Measurements from ENCODE around the gene ZNHIT1. TPM values are rescaled to one million over a fixed set of nuclear protein-coding genes. Genes with fewer than 3 reads are reported as not detected.

ZNHIT1 gene
- polyA plus RNA-seq, 4 donors = 68.1 to 240 (median 163) TPM

DNA sequence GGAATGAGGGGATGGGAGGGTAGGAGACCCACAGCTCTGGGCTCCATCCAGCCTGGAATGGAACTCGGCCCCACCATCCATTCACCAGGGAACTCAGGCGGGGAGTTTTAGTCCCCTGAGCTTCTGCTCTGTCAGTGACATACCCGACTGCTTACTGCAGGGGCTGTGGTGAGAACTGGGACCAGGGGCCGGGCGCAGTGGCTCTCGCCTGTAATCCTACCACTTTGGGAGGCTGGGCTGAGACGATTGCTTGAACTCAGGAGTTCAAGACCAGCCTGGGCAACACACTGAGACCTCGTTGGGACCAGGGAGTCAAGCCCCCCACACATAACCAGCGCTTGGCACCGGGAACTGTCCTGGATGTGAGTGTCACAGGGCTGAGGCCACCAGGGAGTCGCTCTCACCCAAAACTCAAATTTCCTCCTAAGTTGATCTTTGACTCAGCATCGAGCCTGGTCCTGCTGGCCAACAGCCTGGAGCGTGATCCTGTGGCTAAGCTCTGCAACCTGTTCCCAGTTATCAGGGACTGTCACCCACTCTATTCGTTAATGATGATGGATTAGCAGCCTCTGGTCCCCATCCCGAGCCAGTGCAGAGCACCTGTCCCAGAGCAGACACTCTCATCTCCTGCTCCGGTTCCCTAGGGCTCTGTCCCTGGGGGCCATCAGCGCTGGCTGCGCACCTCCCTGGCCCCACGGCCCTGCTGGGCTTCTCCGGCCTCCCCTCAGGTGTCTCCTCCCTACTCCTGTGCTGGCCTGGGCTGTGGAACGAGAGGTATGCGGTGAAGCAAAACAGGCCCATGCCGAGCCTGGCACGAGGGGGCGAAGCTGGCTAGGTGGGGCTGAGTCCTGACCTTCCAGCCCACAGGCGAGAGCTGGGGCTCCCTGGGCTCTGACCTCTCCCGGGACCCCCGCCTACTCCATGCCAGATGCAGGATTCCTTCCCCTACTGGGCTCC is 20.5 kb downstream of the ZNHIT1 start:
- DNase-seq = peak; percentile 73 to 91
- 16 to 45% (median 40%) methylated on average over 23 to 28 of the region's 28 CpGs for WGBS, 3 donors
- Histone ChIP-seq H3K27ac (ENCODE audit: low read depth in 1 of 3, low read length in 2 of 3) (peak overlapping the region; percentile 97 to 99 (median 99)), H3K4me3 (ENCODE audit: low read depth in 1 of 3, low read length in 3 of 3) (peak overlapping the region in 2 of 3 donors; percentile 81 to 84), H3K4me1 (ENCODE audit: control insufficient read depth in 3 of 3, insufficient read depth in 2 of 3, low read depth in 1 of 3, low read length in 2 of 3) (peaks cover 0 to 65% (median 1%) of the 10 kb centered on the region in 3 donors), H3K9me3 (ENCODE audit: control insufficient read depth in 2 of 2, insufficient read depth in 1 of 2, low read depth in 1 of 2, low read length in 1 of 2) (no peaks in the 10 kb centered on the region), H3K36me3 (ENCODE audit: control insufficient read depth in 3 of 3, insufficient read depth in 2 of 3, low read depth in 1 of 3, low read length in 3 of 3) (peaks cover 0 to 76% (median 5%) of the 10 kb centered on the region in 3 donors), H3K27me3 (ENCODE audit: control insufficient read depth in 3 of 3, insufficient read depth in 3 of 3, low read length in 3 of 3) (no peaks in the 10 kb centered on the region)
- FAIRE-seq = no peak

DNA sequence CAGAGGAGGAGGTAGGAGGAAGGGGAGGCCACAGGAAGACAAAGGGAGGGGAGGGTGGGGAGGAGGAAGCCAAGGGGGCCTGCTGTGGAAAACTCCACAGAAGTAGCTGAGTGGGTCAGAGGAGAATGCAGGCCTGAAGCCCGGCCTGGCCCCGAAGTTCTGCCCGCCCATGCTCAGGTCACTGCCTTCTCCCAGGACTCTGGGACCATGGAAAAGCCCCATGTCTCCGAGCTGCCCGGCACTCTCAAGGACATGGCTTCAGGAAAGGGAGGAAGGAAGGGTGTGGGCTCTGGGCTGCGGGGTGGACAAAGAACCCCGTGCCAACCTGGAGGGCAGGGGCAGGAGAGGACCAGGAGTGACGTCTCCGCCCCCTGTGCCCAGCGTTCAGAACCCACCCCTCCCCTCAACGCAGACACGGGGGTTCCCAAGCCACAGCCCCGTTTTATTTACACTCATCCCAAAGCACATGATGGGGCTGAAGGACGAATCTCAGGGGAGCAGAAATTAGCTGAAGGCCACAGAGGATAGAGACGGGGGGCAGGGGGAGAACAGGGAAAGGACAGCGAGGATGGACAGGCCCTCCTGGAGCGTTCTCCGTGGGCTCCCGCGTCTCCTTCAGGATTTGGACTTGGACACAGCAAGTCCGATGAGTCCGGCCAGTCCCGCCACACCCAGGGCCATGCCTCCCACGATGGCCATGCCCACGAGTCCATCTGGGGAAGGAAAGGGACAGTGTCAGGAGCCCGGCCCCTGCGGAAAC is 21.4 kb downstream of the ZNHIT1 start:
- Histone ChIP-seq H3K27me3 (ENCODE audit: control insufficient read depth in 3 of 3, insufficient read depth in 3 of 3, low read length in 3 of 3) (no peaks in the 10 kb centered on the region), H3K36me3 (ENCODE audit: control insufficient read depth in 3 of 3, insufficient read depth in 2 of 3, low read depth in 1 of 3, low read length in 3 of 3) (peaks cover 0 to 72% (median 5%) of the 10 kb centered on the region in 3 donors), H3K4me1 (ENCODE audit: control insufficient read depth in 3 of 3, insufficient read depth in 2 of 3, low read depth in 1 of 3, low read length in 2 of 3) (peaks cover 0 to 62% (median 1%) of the 10 kb centered on the region in 3 donors), H3K4me3 (ENCODE audit: low read depth in 1 of 3, low read length in 3 of 3) (peak overlapping the region in 1 of 3 donors; percentile 84), H3K9me3 (ENCODE audit: control insufficient read depth in 2 of 2, insufficient read depth in 1 of 2, low read depth in 1 of 2, low read length in 1 of 2) (no peaks in the 10 kb centered on the region), H3K27ac (ENCODE audit: low read depth in 1 of 3, low read length in 2 of 3) (peak overlapping the region; percentile 97 to 99 (median 99))
- no peak for FAIRE-seq
- WGBS, 3 donors = 18 to 44% (median 36%) methylated on average over 27 of the region's 27 CpGs
- peak in 1 of 2 donors; percentile 61 for DNase-seq

DNA sequence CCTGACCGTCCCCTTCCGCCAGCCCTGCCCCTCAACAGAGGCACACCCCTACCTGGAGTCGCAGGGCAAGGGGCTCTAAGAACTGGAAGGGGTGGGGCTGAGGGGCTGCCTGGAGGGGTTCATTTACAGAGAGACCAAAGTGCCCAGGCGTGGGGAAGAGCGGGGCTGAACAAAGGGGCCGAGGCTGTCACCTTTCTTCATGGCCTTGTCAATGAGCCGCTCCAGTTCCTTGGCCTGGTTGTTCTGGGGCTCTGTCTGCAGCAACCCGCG is 21.9 kb downstream of the ZNHIT1 start:
- peak in 1 of 2 donors; percentile 78 for DNase-seq
- Histone ChIP-seq H3K4me3 (ENCODE audit: low read depth in 1 of 3, low read length in 3 of 3) (peak overlapping the region in 1 of 3 donors; percentile 84), H3K36me3 (ENCODE audit: control insufficient read depth in 3 of 3, insufficient read depth in 2 of 3, low read depth in 1 of 3, low read length in 3 of 3) (peaks cover 0 to 67% (median 5%) of the 10 kb centered on the region in 3 donors), H3K4me1 (ENCODE audit: control insufficient read depth in 3 of 3, insufficient read depth in 2 of 3, low read depth in 1 of 3, low read length in 2 of 3) (peaks cover 0 to 57% (median 1%) of the 10 kb centered on the region in 3 donors), H3K9me3 (ENCODE audit: control insufficient read depth in 2 of 2, insufficient read depth in 1 of 2, low read depth in 1 of 2, low read length in 1 of 2) (no peaks in the 10 kb centered on the region), H3K27ac (ENCODE audit: low read depth in 1 of 3, low read length in 2 of 3) (peak overlapping the region; percentile 97 to 99 (median 99)), H3K27me3 (ENCODE audit: control insufficient read depth in 3 of 3, insufficient read depth in 3 of 3, low read length in 3 of 3) (no peaks in the 10 kb centered on the region)
- WGBS, 3 donors = 8 to 72% (median 42%) methylated on average over 9 of the region's 9 CpGs
- FAIRE-seq = no peak

DNA sequence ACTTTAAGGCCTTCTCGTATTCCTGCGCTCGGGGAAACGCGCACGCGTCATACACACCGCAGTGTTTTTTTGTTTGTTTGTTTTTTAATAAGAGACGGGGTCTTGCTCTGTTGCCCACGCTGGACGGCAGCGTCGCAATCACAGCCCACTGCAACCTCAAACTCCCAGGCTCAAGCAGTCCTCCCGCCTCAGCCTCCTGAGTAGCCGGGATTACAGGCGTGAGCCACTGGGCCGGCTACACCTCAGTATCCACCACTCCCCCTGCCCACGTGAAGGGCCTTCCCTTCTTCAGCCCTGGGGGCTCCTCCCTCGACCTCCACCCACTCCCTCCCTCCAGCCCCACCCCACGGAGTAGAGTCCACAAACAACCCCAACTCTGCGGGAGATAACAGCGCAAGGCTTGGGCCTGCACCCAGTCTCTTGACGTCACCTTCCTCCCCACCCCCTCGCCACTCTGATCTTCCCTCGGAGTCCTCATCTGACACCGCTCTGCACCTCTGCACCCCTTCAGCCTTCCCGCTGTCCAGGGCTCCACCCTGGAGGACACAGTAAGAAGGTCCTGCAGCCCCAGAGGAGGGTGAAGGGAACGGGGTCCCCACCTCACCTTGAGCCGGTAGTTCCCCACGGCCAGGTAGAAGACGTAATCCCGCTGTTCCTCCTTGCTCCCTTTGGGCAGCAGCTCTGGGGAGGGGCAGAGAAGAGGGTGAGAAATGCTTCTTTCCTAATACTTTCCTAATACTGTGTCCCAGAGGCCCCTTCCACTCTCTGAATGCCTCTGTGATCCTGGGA is 22.5 kb downstream of the ZNHIT1 start:
- no peak for FAIRE-seq
- peak overlapping the region in 1 of 3 donors; percentile 84 for H3K4me3 ChIP-seq (ENCODE audit: low read depth in 1 of 3, low read length in 3 of 3)
- peak overlapping the region; percentile 97 to 99 (median 99) for H3K27ac ChIP-seq (ENCODE audit: low read depth in 1 of 3, low read length in 2 of 3)
- whole genome bisulfite sequencing, 3 donors = 26 to 65% (median 42%) methylated on average over 32 of the region's 32 CpGs
- no peaks in the 10 kb centered on the region for H3K9me3 ChIP-seq (ENCODE audit: control insufficient read depth in 2 of 2, insufficient read depth in 1 of 2, low read depth in 1 of 2, low read length in 1 of 2)
- H3K27me3 ChIP-seq (ENCODE audit: control insufficient read depth in 3 of 3, insufficient read depth in 3 of 3, low read length in 3 of 3) = no peaks in the 10 kb centered on the region
- H3K36me3 ChIP-seq (ENCODE audit: control insufficient read depth in 3 of 3, insufficient read depth in 2 of 3, low read depth in 1 of 3, low read length in 3 of 3) = peaks cover 0 to 62% (median 5%) of the 10 kb centered on the region in 3 donors
- peak; percentile 87 to 99 for DNase-seq
- peaks cover 1 to 55% (median 3%) of the 10 kb centered on the region in 3 donors for H3K4me1 ChIP-seq (ENCODE audit: control insufficient read depth in 3 of 3, insufficient read depth in 2 of 3, low read depth in 1 of 3, low read length in 2 of 3)

DNA sequence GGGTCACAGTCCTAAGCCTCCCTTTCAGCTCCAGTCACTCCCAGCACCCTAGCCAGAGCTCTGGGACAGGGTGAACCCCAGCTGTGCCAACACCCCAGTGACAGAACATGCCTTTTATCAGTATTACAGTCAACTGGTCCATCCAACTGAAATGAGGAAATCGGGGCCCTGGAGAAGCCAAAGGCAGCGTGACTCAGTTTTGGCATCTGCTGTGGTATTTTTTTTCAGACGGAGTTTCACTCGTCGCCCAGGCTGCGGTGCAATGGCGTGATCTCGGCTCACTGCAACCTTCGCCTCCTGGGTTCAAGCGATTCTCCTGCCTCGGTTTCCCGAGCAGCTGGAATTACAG is 23.0 kb downstream of the ZNHIT1 start:
- no peak for FAIRE-seq
- no peaks in the 10 kb centered on the region for H3K27me3 ChIP-seq (ENCODE audit: control insufficient read depth in 3 of 3, insufficient read depth in 3 of 3, low read length in 3 of 3)
- peak in 1 of 2 donors; percentile 99 for DNase-seq
- peaks cover 1 to 52% (median 3%) of the 10 kb centered on the region in 3 donors for H3K4me1 ChIP-seq (ENCODE audit: control insufficient read depth in 3 of 3, insufficient read depth in 2 of 3, low read depth in 1 of 3, low read length in 2 of 3)
- H3K9me3 ChIP-seq (ENCODE audit: control insufficient read depth in 2 of 2, insufficient read depth in 1 of 2, low read depth in 1 of 2, low read length in 1 of 2) = no peaks in the 10 kb centered on the region
- H3K27ac ChIP-seq (ENCODE audit: low read depth in 1 of 3, low read length in 2 of 3) = peak overlapping the region; percentile 52 to 97 (median 95)
- peaks cover 0 to 62% (median 5%) of the 10 kb centered on the region in 3 donors for H3K36me3 ChIP-seq (ENCODE audit: control insufficient read depth in 3 of 3, insufficient read depth in 2 of 3, low read depth in 1 of 3, low read length in 3 of 3)
- 18 to 69% (median 55%) methylated on average over 12 of the region's 12 CpGs for WGBS, 3 donors
- peak overlapping the region in 1 of 3 donors; percentile 48 for H3K4me3 ChIP-seq (ENCODE audit: low read depth in 1 of 3, low read length in 3 of 3)

DNA sequence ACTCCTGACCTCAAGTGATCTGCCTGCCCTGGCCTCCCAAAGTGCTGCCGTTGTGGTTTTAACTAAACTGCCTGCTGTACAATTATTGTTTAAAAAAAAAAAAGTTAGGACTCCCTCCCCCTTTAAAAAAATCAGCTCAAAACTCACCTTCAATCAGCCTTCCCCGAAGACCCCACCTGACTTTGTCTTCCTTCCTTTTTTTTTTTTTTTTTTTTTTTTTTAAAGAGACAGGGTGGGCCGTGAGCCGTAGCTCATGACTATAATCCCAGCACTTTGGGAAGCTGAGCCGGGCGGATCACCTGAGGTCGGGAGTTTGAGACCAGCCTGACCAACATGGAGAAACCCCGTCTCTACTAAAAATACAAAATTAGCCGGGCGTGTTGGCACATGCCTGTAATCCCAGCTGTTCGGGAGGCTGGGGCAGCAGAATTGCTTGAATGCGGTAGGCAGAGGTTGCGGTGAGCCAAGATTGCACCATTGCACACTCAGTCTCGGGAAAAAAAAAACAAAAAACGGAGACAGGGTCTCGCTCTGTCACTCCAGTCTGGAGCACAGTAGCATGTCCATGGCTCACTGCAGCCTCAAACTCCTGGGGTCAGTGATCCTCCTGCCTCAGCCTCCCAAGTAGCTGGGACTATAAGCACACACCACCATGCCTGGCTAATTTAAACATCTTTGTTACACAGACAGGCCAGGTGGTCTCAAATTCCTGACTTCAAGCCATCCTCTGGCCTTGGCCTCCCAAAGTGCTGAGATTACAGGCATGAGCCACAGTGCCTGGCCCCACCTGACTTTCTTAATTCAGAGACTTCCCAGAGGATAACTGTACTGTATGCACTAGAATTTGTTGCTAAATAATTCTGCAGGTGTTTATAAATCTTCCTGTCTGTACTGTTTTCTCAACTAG is 23.7 kb downstream of the ZNHIT1 start:
- no peak for FAIRE-seq
- 52 to 72% (median 60%) methylated on average over 16 of the region's 16 CpGs for WGBS, 3 donors
- H3K27ac ChIP-seq (ENCODE audit: low read depth in 1 of 3, low read length in 2 of 3) = peak overlapping the region in 2 of 3 donors; percentile 95 to 97

DNA sequence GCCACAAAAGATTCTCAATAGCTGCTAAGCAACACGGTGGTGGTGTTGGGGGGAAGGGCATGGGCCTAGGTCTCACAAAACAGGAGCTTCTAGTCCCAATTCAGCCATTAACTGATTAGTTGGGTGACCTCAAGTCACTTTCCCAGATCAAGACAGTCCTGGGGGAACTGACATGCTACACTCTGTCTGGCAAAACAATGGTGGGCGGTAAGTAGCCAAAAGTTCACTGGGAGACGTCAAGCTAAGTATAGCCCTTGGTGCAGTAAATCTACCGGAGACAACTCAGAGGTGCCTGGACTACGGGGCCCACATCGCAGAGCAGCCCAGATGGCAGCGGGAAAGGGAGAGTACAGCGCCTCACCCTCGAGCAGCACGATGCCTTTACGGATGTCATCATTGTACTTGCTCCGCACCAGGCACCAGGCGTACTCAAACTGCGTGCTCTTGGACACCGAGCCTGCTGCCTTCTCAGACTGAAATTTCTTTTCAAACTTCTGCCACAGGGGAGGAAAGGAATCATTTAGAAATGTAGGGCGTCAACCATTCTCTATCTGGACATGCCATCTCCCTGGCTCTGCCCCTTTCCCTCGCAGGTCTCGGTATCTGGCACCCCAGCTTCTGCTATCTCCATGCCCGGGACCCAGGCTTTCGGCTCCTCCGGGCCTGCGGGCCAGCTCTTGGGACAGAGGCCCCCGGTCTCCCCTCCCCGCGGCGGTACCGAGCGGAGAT is 25.8 kb downstream of the ZNHIT1 start:
- peaks cover 0 to 48% (median 5%) of the 10 kb centered on the region in 3 donors for H3K36me3 ChIP-seq (ENCODE audit: control insufficient read depth in 3 of 3, insufficient read depth in 2 of 3, low read depth in 1 of 3, low read length in 3 of 3)
- no peak for FAIRE-seq
- DNase-seq = peak in 1 of 2 donors; percentile 52
- H3K27ac ChIP-seq (ENCODE audit: low read depth in 1 of 3, low read length in 2 of 3) = peak overlapping the region; percentile 85 to 98 (median 97)
- H3K4me1 ChIP-seq (ENCODE audit: control insufficient read depth in 3 of 3, insufficient read depth in 2 of 3, low read depth in 1 of 3, low read length in 2 of 3) = peaks cover 1 to 37% (median 3%) of the 10 kb centered on the region in 3 donors
- H3K27me3 ChIP-seq (ENCODE audit: control insufficient read depth in 3 of 3, insufficient read depth in 3 of 3, low read length in 3 of 3) = no peaks in the 10 kb centered on the region
- no peaks in the 10 kb centered on the region for H3K9me3 ChIP-seq (ENCODE audit: control insufficient read depth in 2 of 2, insufficient read depth in 1 of 2, low read depth in 1 of 2, low read length in 1 of 2)
- WGBS, 3 donors = 9 to 18% (median 13%) methylated on average over 28 of the region's 28 CpGs
- H3K4me3 ChIP-seq (ENCODE audit: low read depth in 1 of 3, low read length in 3 of 3) = peak overlapping the region; percentile 63 to 76 (median 76)

More for the DNA sequence above, 23.7 kb downstream of the ZNHIT1 start:
- Histone ChIP-seq H3K36me3 (ENCODE audit: control insufficient read depth in 3 of 3, insufficient read depth in 2 of 3, low read depth in 1 of 3, low read length in 3 of 3) (peaks cover 0 to 57% (median 5%) of the 10 kb centered on the region in 3 donors), H3K27me3 (ENCODE audit: control insufficient read depth in 3 of 3, insufficient read depth in 3 of 3, low read length in 3 of 3) (no peaks in the 10 kb centered on the region), H3K4me3 (ENCODE audit: low read depth in 1 of 3, low read length in 3 of 3) (no peak overlapping the region), H3K9me3 (ENCODE audit: control insufficient read depth in 2 of 2, insufficient read depth in 1 of 2, low read depth in 1 of 2, low read length in 1 of 2) (no peaks in the 10 kb centered on the region), H3K4me1 (ENCODE audit: control insufficient read depth in 3 of 3, insufficient read depth in 2 of 3, low read depth in 1 of 3, low read length in 2 of 3) (peaks cover 1 to 52% (median 3%) of the 10 kb centered on the region in 3 donors)
- DNase-seq = no peak
